GM19239 (cell line): ENCODE results near the gene ADNP.

Experiments
- DNase-seq: peaks from one replicate; pipeline ENCODE4 v3.0.0; 2011; ENCODE audit warnings: low spot score; ENCODE audit not compliant: insufficient read length
- FAIRE-seq: peaks from 2 replicates; lab custom pipeline; 2011; peaks lifted over from hg19 to GRCh38; lab: Jason Lieb, UNC

Gene ADNP

GRCh38 chr20:50876063-50876685, 55.1 kb downstream of the ADNP start:
- DNase-seq (no peak), FAIRE-seq (no peak)

- no peak for DNase-seq
- no peak for FAIRE-seq
Measured at GRCh38 chr20:50874758-50875665, 56.2 kb downstream of the ADNP start.

GRCh38 chr20:50874111-50874757, 57.0 kb downstream of the ADNP start:
- FAIRE-seq = no peak
- DNase-seq = no peak

GRCh38 chr20:50873585-50873984, 57.7 kb downstream of the ADNP start:
- DNase-seq (no peak), FAIRE-seq (no peak)

- DNase-seq (no peak), FAIRE-seq (no peak)
Measured at GRCh38 chr20:50872560-50873425, 58.4 kb downstream of the ADNP start.

- FAIRE-seq = no peak
- DNase-seq = no peak
Measured at GRCh38 chr20:50870561-50871161, 60.6 kb downstream of the ADNP start.

- no peak for FAIRE-seq
- no peak for DNase-seq
Measured at GRCh38 chr20:50868509-50869495, 62.4 kb downstream of the ADNP start.

GRCh38 chr20:50867805-50868204, 63.4 kb downstream of the ADNP start:
- DNase-seq (no peak), FAIRE-seq (no peak)

- FAIRE-seq = no peak
- no peak for DNase-seq
Measured at GRCh38 chr20:50866831-50867230, 64.4 kb downstream of the ADNP start.

- DNase-seq (no peak), FAIRE-seq (no peak)
Measured at GRCh38 chr20:50866036-50866685, 65.1 kb downstream of the ADNP start.

GRCh38 chr20:50865591-50865990, 65.6 kb downstream of the ADNP start:
- FAIRE-seq (no peak), DNase-seq (no peak)

GRCh38 chr20:50865114-50865513, 66.1 kb downstream of the ADNP start:
- DNase-seq (no peak), FAIRE-seq (no peak)

GRCh38 chr20:50862546-50862945, 68.7 kb downstream of the ADNP start:
- no peak for DNase-seq
- no peak for FAIRE-seq

- FAIRE-seq = no peak
- no peak for DNase-seq
Measured at GRCh38 chr20:50861012-50861411, 70.2 kb downstream of the ADNP start.

- DNase-seq (no peak), FAIRE-seq (no peak)
Measured at GRCh38 chr20:50859161-50859560, 72.1 kb downstream of the ADNP start.

- no peak for DNase-seq
- no peak for FAIRE-seq
Measured at GRCh38 chr20:50858525-50858924, 72.7 kb downstream of the ADNP start.

- FAIRE-seq = no peak
- DNase-seq = no peak
Measured at GRCh38 chr20:50857348-50857747, 73.9 kb downstream of the ADNP start.

- FAIRE-seq = no peak
Measured at GRCh38 chr20:50856475-50857041, 74.7 kb downstream of the ADNP start.

More at GRCh38 chr20:50856475-50857041, 74.7 kb downstream of the ADNP start:
- DNase-seq = no peak
